GM19099 (cell line): ENCODE measurements around the gene CLDN24.

Source experiments
- POLR2A ChIP-seq: IDR thresholded peaks from 3 replicates; pipeline ENCODE4 v1.6.1; 2011; ENCODE audit warnings: low read depth; ENCODE audit not compliant: insufficient read length; ENCODE audit errors: extremely low read depth

CLDN24 gene

DNA sequence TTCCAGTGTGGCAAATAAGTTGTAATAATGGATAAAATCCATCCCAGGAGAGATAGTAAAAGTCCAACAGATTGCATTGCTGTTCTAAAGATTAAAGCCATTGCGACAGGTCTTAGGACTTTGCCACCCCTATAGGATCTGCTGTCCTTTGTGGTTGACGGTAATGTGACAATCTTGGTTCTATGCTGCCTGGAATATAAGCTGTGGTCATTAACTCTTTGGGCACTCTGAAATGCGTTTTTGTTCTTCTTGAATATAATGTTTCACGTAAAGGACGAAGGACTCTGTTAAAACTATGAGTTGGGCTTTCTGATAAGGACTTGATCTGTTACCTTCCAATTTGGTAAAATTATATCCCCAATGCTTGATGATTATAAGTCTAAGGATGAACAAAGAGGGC lies at the start of gene CLDN24:
TSS of gene CLDN24 (minus strand) at position 101 of the 400 bp plus-strand sequence. CDS start at position 101, 0 bp downstream.
- TF ChIP-seq POLR2A, result no peak

DNA sequence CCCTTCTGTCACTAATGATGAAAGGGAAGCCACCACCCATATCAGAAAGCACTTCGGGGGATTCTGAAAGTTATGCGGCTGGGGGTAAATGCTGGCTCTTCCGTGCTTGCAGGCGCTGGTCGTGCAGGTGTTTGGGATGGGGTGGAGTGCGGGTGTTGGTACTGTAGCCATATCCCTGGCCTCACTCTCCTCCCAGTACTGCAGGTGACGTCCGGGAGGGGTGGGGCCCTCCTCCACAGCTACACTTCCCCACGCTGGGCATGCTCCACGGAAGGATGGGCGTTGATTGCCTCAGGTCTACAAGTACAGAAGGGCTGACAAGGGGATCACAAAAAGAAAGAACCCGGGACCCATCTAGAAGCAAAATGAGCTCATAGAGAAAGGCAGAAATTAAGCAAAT lies 48.6 kb upstream of the CLDN24 start:
- TF ChIP-seq POLR2A, result no peak

DNA sequence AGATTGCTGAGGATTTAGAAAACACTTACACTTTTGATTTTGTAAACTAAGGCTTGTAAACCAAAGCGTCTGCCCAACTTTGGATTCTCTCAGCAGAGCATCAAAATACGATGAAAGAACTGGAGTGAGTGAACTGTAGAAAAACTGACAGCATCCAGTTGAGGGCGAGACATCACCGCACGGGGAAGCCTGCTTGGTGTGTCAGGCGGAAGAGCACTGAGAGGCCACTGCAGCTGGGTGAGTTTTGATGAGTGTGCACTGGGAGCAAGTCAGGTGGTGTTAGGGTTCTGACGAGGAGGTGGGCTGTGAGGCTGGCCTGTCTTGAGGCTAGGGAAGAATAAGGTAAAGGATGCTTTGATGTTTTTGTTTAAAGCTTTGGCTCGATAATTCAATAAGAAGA lies 46.8 kb upstream of the CLDN24 start:
- TF ChIP-seq POLR2A, result no peak

DNA sequence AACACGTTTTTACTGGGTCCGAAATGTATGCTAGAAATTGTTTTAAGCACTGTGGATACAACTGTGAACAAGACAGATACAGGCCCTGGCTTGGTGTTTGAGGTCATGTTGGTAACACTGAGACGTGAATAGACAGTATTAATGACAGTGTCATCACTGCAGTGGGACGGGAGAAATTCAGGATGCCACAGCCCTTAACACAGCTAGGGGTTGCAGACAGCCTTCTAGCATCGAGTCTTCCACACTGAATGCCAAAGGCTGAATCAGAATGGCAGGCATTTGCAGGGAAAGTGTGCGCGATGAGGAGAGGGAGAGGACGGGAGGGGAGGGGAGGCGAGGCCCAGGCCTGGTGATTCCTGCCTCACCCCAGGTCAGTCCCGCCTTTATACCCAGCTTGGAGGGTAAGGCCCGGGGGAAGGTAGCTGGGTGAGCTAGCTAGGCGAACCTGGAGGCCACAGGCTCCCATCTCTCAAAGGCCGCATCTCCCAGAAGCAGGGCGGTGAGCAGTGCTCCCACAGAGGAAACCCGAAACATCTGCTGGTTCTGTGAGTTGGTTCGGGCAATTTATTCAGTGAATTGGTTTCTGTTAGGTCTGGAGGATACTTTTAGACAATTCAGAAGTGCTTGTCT lies 44.1 kb upstream of the CLDN24 start:
- TF ChIP-seq POLR2A, result no peak

DNA sequence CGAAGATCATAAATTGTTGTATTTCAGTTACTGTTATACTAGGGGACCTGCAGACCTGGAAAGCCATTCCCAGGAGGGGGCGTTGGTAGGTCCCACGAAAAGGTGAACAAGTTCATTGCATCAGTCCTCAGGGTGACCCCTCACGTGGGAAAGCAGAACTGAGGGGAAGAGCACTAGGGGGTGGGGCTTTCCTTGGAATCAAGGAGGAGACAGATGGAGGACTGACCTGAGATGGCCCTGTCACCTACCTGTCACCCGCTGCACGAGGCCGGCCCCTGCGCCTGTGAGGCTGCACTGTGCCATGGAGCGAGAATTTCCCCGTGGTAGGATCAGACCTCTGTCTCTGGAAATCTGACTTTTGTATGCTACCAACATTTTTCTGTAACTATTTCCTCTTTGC lies 41.8 kb upstream of the CLDN24 start:
- no peak for TF ChIP-seq POLR2A

DNA sequence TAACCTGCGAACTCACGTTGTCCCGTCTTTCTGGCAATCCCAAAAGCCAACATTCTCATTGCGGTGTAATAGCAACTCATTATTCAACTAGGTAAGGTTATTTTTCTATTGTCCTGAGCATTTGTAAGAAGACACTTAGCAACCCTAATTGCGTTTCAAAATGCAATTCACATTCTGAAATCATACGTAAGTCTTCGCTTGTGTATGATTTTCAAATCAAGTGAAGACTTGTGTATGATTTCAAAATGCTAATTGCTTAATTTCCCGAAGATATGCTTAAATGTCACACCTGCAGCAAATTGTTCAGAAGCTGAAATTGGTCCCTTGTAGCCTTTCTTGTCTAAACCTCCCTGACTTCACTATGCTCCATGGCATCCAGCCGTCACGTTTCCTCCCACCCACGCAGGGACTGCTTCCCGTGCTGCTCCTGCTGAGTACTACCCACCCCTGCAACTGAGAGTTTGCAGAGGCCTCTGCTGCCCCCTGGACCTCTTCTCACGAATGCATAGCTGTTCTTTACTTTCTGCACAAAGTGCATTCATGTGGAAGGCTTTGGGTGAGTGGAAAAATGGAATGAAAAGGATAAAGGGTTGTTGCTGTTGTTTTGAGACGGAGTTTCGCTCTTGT lies 40.8 kb upstream of the CLDN24 start:
- TF ChIP-seq POLR2A, result no peak

DNA sequence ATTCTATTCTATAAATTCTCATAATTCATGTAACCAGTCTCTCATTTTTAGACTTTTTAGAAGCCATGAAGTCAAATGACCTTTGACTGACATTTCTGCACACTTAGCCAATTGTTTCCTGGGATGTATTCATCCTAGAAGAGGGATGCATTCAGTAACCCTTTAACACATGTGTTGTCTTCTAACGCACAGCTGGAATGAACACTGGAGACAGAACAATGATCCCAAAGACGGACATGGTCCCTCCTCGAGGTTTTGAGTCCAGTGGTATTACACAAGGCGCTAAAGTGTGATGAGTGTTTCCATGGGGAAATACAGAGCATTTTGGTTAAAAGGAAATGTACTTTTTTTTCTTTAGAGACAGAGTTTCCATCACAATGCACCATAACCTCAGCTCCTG lies 39.8 kb upstream of the CLDN24 start:
- TF ChIP-seq POLR2A, result no peak

DNA sequence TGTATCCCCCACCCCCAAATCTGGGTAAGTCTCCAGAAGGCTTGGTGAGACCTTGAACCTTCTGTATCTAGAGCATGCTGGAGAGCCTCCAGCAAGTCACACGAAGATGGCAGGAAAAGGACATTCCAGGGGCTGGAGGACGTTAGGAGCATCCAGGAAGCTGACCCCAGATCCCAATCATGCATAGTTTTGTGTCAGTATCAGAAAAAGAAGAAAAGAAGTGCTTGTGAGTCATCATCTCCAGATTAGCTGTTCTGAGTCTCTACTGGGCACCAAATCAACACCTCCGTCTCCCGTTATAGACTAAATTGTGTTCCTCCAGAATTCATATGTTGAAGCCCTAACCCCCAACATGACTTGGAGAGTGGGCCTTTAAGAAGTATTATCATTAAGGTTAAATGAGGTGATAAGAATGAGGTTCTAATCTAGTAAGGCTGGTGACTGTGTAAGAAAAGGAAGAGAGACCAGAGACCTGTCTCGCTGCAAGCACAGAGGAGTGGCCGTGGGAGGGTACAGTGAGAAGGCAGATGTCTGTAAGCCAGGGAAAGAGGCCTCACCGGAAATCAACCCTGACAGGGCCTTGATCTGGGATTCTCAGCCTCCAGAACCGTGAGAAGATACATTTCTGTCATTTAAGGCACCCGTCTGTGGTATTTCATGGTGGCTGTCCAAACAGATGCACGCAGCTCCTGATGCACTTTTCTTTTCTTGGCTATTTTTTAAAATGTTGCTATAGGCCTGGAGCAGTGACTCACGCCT lies 38.1 kb upstream of the CLDN24 start:
- no peak for TF ChIP-seq POLR2A

DNA sequence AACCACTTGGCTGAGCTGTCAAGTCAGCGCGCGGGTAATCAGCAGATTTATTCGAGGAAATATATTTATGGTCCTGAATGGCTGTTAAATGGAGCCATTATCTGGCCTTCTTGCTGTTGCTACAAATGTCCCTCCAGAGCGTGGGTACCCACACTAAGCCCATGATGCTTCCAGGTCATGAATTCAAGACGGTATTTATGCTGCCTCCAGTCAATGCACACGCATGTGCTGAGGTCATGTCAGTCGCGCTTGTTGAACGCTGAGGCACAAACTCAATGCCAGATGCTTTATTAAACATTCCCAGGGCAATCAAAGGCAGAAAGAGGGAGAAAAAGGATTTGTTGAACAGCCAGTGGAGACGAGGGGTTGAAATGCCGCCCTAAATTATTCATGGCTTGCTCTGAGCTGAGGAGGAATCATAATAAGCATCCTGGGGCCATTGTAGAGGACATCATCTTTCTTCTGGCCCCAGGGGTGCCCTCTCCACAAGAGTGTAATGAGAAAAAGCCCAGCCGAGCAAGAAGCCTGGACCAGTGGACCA lies 36.1 kb upstream of the CLDN24 start:
- no peak for TF ChIP-seq POLR2A

DNA sequence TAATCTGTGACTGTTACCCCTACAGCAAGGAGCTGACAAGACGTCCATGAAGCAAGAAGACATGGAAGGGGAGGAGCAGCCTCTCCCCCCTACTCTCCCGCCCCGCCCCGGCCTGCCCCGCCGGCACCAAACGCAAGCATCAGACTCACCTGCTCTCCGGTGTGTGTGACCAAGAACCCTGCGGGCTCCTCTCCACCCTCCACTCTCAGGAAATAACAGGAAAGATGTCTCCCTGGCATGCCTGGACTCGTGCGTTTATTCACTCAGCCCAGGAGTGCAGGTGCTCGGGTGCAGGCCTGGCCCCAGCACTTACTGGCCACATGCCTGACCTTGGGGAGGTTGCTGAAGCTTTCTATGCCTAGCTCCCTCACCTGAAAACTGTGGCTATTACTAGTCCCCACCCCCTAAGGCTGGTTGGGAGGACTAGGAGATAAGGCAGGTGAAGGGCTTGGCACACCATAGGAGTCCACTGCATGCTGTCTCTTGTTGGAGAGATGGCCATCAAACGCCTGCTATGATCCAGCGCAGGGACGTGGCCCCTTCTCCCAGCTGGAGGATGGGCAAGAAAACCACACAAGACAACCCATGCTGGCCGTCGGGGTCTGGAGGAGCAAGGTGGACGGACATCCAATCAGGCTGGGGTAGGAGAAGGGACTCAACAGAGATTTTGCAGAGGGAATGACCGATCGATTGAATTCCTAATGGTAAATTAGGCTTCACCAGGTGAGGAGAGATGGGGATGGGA lies 34.9 kb upstream of the CLDN24 start:
- no peak for TF ChIP-seq POLR2A

DNA sequence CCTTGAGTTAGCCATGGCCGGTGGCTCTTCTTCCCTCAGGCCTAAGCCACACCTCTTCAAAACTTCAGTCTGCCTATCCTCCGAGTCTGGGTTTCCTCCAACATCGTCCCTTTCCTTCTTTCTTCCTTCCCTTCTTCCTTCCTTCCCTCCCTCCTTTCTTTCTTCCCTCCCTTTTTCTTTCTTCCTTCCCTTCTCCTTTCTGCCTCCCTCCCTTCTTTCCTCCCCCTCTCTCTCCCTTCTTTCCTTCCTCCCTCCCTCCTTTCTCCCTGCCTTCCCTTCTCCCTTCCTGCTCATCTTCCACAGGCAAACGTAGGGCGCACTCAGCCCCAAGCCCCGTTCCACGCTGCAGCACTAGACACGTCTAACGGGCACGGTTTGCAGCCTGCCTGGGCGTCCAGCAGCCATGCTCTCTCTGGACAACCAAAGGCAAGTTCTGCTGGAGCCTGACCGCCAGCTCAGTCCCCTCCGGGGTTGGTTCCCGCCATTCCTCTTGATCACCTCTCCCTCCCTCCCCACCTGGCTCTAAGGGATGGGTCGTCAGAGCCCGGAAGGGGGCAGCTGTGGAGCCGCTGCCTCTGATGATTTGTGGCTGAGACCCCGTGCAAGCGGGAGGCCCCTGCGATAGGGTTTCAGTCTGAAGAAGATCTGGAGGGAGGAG lies 34.1 kb upstream of the CLDN24 start:
- no peak for TF ChIP-seq POLR2A

DNA sequence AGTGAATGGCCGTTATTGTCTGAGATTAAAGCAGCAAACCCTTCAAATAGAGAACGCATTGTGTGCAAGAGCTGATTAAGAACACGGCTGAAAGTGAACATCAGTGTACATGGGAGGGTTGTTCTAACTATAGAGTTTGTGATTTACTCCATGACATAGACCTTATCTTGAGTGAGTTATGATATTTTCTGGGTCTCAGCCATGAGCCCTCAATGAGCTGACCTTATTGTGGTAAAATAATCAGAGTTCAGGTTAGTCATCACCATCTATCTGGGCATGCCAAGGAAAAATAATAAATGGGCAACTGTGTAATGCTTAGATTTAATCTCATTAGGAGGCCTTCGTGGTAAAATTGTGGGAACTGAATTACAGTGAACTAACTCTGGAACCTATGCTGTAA lies 33.2 kb upstream of the CLDN24 start:
- no peak for TF ChIP-seq POLR2A

DNA sequence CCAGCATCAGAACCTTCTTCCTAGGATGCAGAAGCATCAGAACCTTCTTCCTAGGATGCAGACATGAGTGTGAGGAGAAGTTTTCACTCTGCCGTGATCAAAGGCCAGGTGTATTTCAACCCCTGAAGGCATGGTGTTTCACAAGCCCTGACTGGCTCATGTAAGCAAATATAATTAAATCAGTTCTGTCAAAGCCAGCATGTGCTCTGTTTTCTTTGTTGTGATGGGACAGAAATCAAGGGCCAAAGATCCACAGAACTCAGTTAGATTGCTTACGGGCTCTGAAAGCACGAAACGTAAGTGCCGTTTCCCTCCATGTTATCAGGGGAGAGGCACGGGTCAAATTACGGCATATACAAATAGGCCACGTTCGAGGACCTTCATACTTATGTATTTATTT lies 32.0 kb upstream of the CLDN24 start:
- no peak for TF ChIP-seq POLR2A

DNA sequence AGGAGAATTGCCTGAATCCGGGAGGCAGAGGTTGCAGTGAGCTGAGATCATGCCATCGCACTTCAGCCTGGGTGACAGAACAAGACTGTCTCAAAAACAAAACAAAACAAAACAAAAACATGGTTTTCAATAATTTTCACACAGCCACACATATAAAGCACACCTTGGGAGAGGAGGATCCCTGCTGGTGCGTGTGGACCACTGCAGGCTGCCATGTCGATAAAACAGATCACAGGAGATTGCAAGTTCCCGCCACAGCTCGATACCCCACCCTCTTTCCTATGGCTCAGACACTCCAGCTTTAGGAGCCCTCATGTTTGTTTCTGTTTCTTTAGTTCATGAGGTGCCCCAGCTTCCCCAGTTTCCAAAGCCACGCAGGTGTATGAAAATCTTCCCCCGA lies 31.3 kb upstream of the CLDN24 start:
- TF ChIP-seq POLR2A, result no peak

DNA sequence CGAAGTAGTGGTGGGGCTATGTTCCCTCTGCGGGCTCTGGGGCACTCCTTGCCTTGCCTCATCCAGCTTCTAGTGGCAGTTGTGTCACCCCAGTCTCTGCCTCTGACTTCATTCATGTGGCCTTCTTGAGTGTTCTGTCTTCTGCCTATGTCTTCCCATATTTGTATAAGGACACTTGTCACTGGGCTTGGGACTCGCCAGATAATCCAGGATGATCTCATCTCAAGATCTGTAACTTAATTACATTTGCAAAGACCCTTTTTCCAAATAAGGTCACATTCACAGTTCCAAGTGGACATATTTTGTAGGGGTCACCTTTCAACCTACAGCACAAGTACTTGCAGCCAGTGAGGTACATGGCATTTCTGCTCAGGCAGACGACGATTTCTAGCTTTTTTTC lies 30.3 kb upstream of the CLDN24 start:
- TF ChIP-seq POLR2A, result no peak

DNA sequence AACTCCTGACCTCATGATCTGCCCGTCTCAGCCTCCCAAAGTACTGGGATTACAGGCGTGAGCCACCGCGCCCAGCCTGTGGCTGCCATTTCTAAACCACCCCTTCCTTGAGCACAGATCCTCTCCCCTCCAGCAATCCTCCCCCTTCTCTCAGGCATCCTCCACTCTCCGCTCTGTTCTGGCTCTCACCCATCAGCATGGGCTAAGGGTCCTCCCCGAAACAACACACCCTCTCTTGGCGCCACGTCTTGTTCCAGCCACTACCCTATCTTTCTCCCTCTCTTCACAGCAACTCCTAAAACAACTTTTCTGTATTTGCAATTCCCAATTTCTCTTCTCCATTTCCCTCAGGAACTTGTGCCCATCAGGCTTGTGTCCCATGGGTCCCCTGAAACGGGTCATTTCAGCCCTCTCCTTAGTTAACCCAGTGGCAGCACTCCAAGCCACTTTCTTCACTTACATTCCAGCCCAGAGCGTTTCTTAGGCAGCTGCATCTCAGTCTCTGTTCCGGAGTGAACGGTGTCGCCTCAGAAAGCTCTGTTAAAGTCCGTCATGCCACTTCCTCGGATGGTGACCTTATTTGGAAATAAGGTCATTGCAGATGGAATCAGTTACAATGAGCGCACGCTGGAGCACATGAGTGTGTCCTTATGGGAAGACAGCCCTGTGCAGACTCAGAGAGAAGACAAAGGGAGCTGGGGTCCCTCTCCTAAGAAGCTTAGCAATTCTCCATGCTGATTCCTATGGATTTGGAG lies 28.3 kb upstream of the CLDN24 start:
- TF ChIP-seq POLR2A, result no peak
